SKM-1 treated with dmso at 0.1 percent for 144 hours (cell line): ENCODE results near the gene USH2A.
A peak's percentile ranks its signal among the peaks of the same experiment; 100 is the strongest.

ENCODE experiments used
- DNase-seq: peaks from one replicate; lab custom pipeline; 2025; ENCODE audit not compliant: unreplicated experiment; lab: John Stamatoyannopoulos, UW

The USH2A gene

DNA sequence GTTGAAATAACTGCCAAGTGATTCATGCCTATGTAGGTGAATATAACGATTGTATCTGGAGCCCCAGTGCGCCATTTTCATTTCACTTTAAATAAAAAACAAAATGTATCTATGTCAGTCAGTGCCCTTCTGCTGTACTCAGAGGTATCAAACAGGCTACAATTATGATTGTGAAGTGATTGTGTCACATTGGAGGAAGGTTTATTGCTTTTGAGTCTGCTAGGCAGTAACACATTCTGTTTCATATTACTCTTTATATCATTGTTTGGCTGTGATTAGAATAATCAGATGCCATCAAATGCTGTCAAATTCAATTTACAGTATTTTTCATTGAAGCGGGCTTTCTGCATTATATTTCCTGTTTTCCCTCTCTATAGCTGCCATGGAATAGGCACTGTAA is 684.2 kb downstream of the USH2A start:
- no peak for DNase-seq

- DNase-seq, result no peak
Observed at GRCh38 chr1:215731699-215732098, 691.5 kb downstream of the USH2A start.

GRCh38 chr1:215730600-215730999 is 692.6 kb downstream of the USH2A start:
- no peak for DNase-seq

GRCh38 chr1:215728169-215728568 is 695.1 kb downstream of the USH2A start:
- no peak for DNase-seq

DNA sequence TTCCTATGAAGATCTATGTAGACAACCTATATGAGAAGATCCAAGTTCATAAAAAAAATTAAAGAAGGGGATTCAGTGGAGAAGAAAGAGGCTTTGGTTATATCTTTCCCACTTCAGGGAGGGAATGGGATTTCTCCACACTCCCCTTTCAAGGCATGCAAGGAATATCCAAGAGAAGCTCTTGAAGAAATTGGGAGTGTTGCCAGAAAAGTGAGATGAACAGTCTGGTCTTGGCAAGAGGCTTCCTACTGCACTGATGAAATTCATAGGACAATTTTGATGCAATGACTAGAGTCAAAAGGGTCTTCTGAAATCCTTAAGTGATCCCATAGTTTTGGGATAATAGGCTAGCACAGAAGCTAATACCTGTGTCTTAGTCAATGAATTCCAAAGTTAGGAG is 703.1 kb downstream of the USH2A start:
- DNase-seq, result no peak

DNA sequence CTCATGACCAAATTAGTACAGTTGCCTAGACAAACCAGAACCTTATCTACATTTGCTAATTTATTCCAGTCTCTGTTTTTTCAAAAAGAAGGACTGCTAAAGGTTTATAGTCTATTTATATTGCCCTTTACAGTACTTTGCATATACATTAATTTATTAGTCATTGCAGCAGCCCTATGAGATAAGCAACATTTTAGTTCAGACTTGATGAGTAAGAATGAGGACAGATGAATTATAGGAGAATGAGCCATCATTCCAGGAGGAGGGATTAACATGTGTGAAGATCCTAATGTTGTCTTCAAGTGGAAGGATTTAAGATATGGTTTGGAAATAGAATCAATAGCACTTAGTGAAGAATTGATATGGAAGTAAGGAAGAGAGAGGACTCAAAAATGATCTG is 703.7 kb downstream of the USH2A start:
- DNase-seq, result no peak

DNA sequence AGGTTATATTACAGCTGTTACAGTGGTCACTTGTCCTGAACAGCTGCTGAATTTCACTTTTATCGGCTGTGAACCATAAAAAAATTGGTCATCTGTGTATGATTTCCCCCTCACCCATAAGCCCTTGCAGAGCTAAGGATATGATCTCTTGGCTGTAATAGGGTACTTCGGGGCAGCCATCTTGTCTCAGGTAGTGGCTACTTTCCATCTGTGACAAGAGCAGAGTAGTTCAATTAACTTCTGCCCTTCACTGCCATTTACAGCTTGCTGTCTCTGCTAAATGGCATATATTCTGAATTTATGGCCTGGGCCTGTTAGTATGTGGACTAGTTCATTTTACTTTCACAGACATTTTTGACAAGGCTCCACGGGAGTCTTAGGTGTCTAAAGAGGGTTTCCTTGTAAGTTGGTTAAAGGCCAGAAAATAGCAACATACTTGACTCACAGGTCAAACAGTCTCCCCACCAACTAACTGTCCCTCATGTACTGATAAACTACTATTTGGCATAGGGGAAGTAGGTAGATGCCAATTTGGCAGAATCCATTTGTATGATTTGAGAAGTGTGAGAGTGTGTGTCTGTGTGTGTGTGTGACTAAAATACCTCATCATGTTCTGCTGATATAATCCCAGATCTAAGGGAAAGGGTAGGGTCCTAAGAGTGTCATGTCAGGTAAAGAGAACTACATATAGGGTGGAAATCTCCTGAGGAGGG is 704.5 kb downstream of the USH2A start:
- no peak for DNase-seq

GRCh38 chr1:215717677-215718426 is 705.4 kb downstream of the USH2A start:
- no peak for DNase-seq

DNA sequence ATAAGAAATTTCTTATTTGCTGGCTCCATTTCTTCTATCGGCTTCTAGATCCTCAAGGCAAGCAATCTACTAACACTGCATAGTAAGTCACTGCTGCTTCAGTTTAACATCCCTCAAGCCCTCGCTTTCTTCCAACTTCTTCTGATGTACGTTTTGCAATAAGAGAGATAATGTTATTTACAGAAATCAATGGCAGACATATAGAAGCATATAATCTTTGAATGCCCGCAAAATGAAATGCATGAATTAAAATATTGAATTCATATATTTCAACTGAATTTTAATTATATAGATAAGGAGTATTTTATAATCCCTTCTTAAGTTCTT is 712.4 kb downstream of the USH2A start:
- DNase-seq, result no peak

- DNase-seq, result peak; percentile 70
Observed at GRCh38 chr1:215710036-215710898, 713.0 kb downstream of the USH2A start.

- DNase-seq, result peak; percentile 96
Observed at GRCh38 chr1:215704089-215704860, 719.0 kb downstream of the USH2A start.

DNA sequence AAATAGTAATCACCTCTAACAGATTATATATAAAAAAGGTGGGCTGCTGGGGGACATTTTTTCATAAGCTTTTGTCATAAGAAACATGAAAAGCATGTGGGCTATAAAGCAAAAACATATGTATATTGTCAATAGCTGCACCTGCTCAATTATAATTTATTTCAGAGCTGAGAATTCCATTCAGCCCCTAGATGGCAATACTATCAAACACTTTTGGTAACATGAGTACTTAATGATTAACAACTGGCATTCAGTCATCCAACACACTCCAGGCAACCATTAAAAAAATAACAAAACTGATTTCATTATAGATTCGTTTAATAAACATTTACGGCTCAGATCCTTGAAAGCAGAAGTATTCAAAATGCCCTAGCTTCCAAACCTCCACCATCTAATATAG is 741.0 kb downstream of the USH2A start:
- DNase-seq, result no peak

DNA sequence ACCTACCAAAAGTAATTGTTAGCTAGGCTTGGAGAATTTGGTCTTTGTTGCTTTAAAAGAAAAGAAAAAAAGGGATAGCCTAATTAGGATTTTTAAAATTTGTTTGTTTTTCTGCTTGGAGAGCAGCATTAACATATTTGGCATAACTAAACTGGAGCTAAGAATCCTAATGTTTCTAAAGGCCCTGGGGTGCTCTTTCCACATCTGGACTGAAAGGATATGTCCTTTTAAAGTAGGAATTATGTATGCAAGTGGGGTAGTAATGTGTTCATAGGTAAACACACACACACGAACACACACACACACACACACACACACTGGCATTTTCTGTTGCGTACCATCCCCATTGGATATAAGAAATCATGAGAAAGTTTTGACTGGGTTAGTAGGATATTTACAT is 742.2 kb downstream of the USH2A start:
- no peak for DNase-seq

- DNase-seq, result no peak
Observed at GRCh38 chr1:215679231-215679630, 744.0 kb downstream of the USH2A start.

DNA sequence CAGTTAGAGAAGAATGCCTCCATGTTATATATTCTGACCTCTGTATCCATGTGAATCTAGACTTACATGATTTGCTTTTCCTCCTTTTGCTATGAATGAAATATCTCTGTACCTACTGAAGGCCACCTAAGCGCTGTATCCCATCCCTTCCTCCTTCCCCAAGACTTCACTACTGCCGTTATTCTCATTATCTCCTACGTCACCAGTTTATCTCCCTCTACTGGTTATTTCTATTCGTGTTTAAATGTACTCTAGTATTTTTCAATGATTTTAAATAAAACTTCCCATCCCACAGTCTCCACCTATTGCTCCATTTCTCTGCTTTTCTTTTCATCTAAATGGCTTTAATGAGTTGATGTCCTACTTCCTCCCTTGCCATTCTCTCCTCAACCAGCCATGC is 746.1 kb downstream of the USH2A start:
- DNase-seq, result no peak

DNA sequence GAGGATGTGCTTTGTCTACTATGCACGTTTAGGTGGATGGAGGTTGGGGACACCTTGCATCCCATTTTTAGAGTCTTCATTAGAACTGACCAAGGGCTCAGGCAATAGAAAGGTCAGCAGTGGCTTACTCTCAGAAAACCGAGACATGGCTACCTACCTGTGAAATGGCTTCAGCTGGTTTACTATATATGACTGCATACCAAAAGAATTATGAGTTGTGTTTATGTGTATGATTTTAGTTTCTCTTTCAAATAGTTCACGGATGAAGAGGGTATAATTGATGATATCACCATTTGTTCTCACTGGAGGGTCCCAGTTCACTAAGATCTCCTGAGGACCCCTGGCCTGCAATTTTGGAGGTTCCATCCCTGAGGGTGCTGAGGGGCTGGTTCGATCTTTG is 749.3 kb downstream of the USH2A start:
- DNase-seq, result no peak

- no peak for DNase-seq
Observed at GRCh38 chr1:215672482-215672881, 750.8 kb downstream of the USH2A start.

DNA sequence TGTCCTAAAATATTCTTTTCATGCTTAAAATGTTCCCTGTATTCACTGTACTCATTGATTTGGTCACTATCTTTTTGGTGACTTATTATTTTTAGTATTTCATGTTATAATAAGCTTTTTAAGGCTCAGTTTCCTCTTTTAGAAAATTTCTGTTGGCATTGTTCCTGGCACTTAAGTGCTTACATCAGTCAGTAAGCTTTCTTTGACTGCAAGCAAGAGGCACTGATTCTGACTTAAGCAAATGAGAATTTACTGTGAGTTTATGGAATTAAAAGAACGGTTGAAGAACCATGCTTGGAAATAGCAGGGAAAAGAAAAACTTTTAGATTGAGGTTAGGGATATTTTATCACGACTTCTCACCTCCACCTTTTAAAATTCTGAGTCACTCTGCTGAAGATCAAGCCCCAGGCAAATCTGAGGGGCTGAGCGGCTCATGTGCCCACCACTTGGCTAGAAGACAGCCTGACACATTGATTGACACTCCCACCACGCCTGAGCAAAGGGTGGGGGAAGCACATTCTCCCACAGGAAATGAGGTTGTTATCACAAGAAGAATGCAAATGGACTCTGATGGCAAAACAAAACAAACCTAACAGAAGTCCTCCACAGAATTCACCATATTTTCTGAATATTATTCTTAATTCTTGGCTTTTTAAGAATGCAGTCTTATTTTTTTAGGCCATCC is 753.3 kb downstream of the USH2A start:
- no peak for DNase-seq

GRCh38 chr1:215667761-215668160 is 755.5 kb downstream of the USH2A start:
- DNase-seq, result no peak

DNA sequence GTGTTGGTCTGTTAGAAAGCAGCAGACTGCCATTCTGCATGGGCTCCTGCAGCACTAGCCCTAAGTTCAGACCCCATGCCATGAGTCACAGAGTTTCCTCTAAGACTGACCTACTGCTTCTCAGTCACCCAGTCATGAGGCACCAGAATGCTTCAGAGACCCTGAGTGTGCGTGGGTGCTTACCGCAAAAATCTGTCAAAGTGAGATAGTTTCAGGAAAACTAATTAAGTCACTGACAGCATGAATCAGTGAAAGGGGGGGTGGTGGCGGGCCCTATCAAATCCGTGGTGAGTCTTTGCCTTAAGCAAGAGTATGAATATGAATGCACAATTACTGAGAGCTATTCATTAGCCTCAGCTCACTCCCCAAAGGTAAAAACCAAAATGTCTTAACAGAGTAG is 758.0 kb downstream of the USH2A start:
- no peak for DNase-seq

- no peak for DNase-seq
Observed at GRCh38 chr1:215661033-215661432, 762.2 kb downstream of the USH2A start.
